ENCODE results near the gene RSAD2. TPM values are rescaled to one million over a fixed set of nuclear protein-coding genes. Genes with fewer than 3 reads are reported as not detected.

The RSAD2 gene
- total and polyA plus RNA-seq, 9 of the 15 experiments (the other 6 are each of a cell fraction or from before 2014, with no cell fraction given) = 0.15 to 1.4 (median 0.28) TPM

GRCh38 chr2:6846967-6847681 lies 30.5 kb upstream of the RSAD2 start (continued):
- TF ChIP-seq MITF (IDR thresholded peaks at IDR 0.05) = no peak; the same call in 1 of the 2 replicates
- TF ChIP-seq ZNF592 (IDR thresholded peaks at IDR 0.05) = 0 out of 2 replicates have a peak, but pooled peaks have one; percentile 8
- TF ChIP-seq NR4A1 (CRISPR knock-in tag; IDR thresholded peaks at IDR 0.05) = 0 out of 2 replicates have a peak, but pooled peaks have one; percentile 73
- TF ChIP-seq NR4A1 (tag; IDR thresholded peaks at IDR 0.05) = peak; percentile 95
- peak; percentile 93 for TF ChIP-seq SMAD3 (CRISPR knock-in tag; conservative IDR thresholded peaks at IDR 0.05)
- peak; percentile 39 to 65; a peak in 1 of 4 replicates for TF ChIP-seq FOXK2 (conservative IDR thresholded peaks at IDR 0.05 in 1 of 2, IDR thresholded peaks at IDR 0.05 in 1 of 2; ENCODE audit: low read depth in 2 of 2)
- TF ChIP-seq NFATC3 (IDR thresholded peaks at IDR 0.05) = 0 out of 2 replicates have a peak, but pooled peaks have one; percentile 44
- TF ChIP-seq BHLHE40 (IDR thresholded peaks at IDR 0.05; ENCODE audit: low read length) = peak; percentile 90
- TF ChIP-seq SIN3B (IDR thresholded peaks at IDR 0.05; ENCODE audit: low read depth) = no peak
- TF ChIP-seq MYBL2 (IDR thresholded peaks at IDR 0.05; ENCODE audit: low read depth) = no peak; the same call in 1 of the 2 replicates
- TF ChIP-seq MYBL2 (CRISPR knock-in tag; IDR thresholded peaks at IDR 0.05; ENCODE audit: borderline replicate concordance) = no peak
- peak; percentile 82; the same call in 1 of the 2 replicates for TF ChIP-seq BCL6 (CRISPR knock-in tag; IDR thresholded peaks at IDR 0.05)
- TF ChIP-seq CCNT2 (IDR thresholded peaks at IDR 0.05; ENCODE audit: borderline replicate concordance, extremely low read depth, insufficient read length, low read depth, low read length) = peak; percentile 98
- TF ChIP-seq ZBTB33 (CRISPR knock-in tag; IDR thresholded peaks at IDR 0.05) = 0 out of 2 replicates have a peak, but pooled peaks have one; percentile 14
- peak; percentile 63; the same call in 1 of the 2 replicates for TF ChIP-seq BCOR (IDR thresholded peaks at IDR 0.05)
- no peak for TF ChIP-seq TSC22D4 (tag; IDR thresholded peaks at IDR 0.05)
- TF ChIP-seq CEBPG (CRISPR knock-in tag; IDR thresholded peaks at IDR 0.05) = peak; percentile 20; the same call in 1 of the 2 replicates
- TF ChIP-seq CEBPG (tag; conservative IDR thresholded peaks at IDR 0.05 in 1 of 2, IDR thresholded peaks at IDR 0.05 in 1 of 2) = peak in 1 of 2 experiments; percentile 54; a peak in 1 of 4 replicates
- peak; percentile 97 for TF ChIP-seq NFIC (IDR thresholded peaks at IDR 0.05)
- peak; percentile 44 for TF ChIP-seq ETV1 (tag; conservative IDR thresholded peaks at IDR 0.05; ENCODE audit: low read depth)
